G401 (cell line): Measurements from ENCODE around the gene CSF2. TPM values are rescaled to one million over a fixed set of nuclear protein-coding genes. Genes with fewer than 3 reads are reported as not detected.
"Not testable (repeated sequence)": the region's sequence is repeated elsewhere in the genome, so short reads cannot be mapped to it uniquely, and the experiment has no call there.

ENCODE experiments used
- DNase-seq: peaks from one replicate; pipeline ENCODE4 v3.0.0-alpha.2; 2015; ENCODE audit warnings: low spot score
- in situ Hi-C: cut with HindIII; loops from 2 replicates; pipeline ENCODE4 v1.10.0; 2016; ENCODE audit warnings: low sequenced_read_pairs, mixed read lengths
- total RNA-seq: library from RNA; depleted of rRNA; stranded (reverse); fragments of >200 nt; shearing (Covaris generic); gene quantifications from 2 replicates; pipeline ENCODE4 v1.2.3, GENCODE V29; 2014; rRNA removed

Gene CSF2
- total RNA-seq, 1 experiment from 2014 or later: not detected

GRCh38 chr5:132123578-132123977 is 50.0 kb downstream of the CSF2 start:
- DNase-seq, in situ Hi-C loops: not testable (repeated sequence)

Other genes starting within 250 kb of the CSF2 start
- not detected in 2 replicates for gene MEIKIN, start 128.1 kb upstream of the CSF2 start, total RNA-seq
- gene ACSL6, start 62.1 kb upstream of the CSF2 start, total RNA-seq: 7.3 TPM in 1 of 2 replicates, not detected in the other
- not detected in 2 replicates for gene IL3, start 13.1 kb upstream of the CSF2 start, total RNA-seq
- 24.7 and 26.2 TPM in 2 replicates for gene P4HA2, start 154.1 kb downstream of the CSF2 start, total RNA-seq
- gene PDLIM4, start 183.9 kb downstream of the CSF2 start, total RNA-seq: not detected in 2 replicates
- 0.31 TPM in 1 of 2 replicates, not detected in the other for gene SLC22A4, start 220.6 kb downstream of the CSF2 start, total RNA-seq